ENCODE results near the gene TBCK. TPM values are rescaled to one million over a fixed set of nuclear protein-coding genes. Genes with fewer than 3 reads are reported as not detected.

TBCK gene
- total RNA-seq, 1 experiment from 2014 or later, result 25.5 TPM

DNA sequence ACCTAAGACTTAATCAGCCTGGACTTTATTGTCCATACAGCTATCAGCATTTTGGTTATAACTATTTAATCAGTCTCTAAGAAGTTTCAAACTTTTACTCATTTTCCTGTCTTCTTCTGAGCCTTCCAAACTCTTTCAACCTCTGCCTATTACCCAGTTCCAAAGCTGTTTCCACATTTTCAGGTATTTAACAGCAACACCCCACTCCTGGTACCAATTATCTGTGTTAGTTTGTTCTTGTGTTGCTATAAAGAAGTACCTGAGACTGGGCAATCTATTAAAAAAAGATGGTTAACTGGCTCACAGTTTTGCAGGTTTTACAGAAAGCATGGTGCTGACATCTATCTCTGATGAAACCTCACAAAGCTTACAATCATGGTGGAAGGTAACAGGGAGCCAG, 225.2 kb downstream of the TBCK start:
- H3K9me3 ChIP-seq (ENCODE audit: low read depth, low read length, poor library complexity, severe bottlenecking), result peaks cover 14% of the 10 kb centered on the region
- ChIA-PET POLR2A (ENCODE audit: low non-redundant PET) (no interaction called here), CTCF (no interaction called here)
- intact Hi-C loops (cut with micrococcal nuclease; ENCODE audit: unreplicated experiment), result no loop called here
- TF ChIP-seq CTCF (conservative IDR thresholded peaks at IDR 0.05; ENCODE audit: low read depth, low read length), result no peak
- TF ChIP-seq EZH2 (IDR thresholded peaks at IDR 0.05; ENCODE audit: borderline replicate concordance, low read depth, low read length, poor library complexity, severe bottlenecking), result no peak
- H3K4me3 ChIP-seq (ENCODE audit: low read depth, low read length, poor library complexity, severe bottlenecking), result no peak overlapping the region
- no TSS peak for BruUV-seq (replicated peaks)
- no peak for DNase-seq (ENCODE audit: low spot score)
- H3K27me3 ChIP-seq (replicated peaks; ENCODE audit: insufficient read depth, low read depth, low read length, poor library complexity), result no peaks in the 10 kb centered on the region
- no peaks in the 10 kb centered on the region for H3K4me1 ChIP-seq (ENCODE audit: insufficient read depth, low read length, poor library complexity, severe bottlenecking)
- H3K36me3 ChIP-seq (ENCODE audit: insufficient read depth, low read length, poor library complexity, severe bottlenecking), result no peaks in the 10 kb centered on the region
- no peak overlapping the region for H3K27ac ChIP-seq (ENCODE audit: low read depth, low read length, poor library complexity, severe bottlenecking)

DNA sequence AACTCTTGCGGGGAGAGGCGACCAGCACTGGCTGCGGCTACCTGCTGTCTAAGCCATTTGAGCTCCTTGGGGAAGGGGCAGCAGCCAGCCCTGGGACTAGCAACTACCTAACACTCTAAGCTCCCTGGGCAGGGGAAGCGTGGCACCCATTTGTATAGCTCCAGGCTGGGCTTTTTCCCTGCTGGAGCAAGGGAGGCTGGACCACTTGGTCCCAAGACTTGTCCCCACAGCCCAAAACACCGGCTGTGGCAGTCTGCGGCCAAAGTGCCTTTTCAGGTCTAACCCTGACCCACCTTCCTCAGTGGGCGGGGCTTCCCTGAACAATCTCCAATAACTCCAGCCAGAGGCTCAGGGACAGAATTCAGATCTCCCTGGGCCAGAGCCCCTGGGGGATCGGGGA, 232.9 kb downstream of the TBCK start:
- intact Hi-C loops (cut with micrococcal nuclease; ENCODE audit: unreplicated experiment), result no loop called here
- H3K36me3 ChIP-seq (ENCODE audit: insufficient read depth, low read length, poor library complexity, severe bottlenecking), result no peaks in the 10 kb centered on the region
- H3K4me1 ChIP-seq (ENCODE audit: insufficient read depth, low read length, poor library complexity, severe bottlenecking), result no peaks in the 10 kb centered on the region
- POLR2A ChIA-PET (ENCODE audit: low non-redundant PET), result no interaction called here
- no peak for TF ChIP-seq CTCF (conservative IDR thresholded peaks at IDR 0.05; ENCODE audit: low read depth, low read length)
- TF ChIP-seq EZH2 (IDR thresholded peaks at IDR 0.05; ENCODE audit: borderline replicate concordance, low read depth, low read length, poor library complexity, severe bottlenecking), result no peak
- peaks cover 6% of the 10 kb centered on the region for H3K9me3 ChIP-seq (ENCODE audit: low read depth, low read length, poor library complexity, severe bottlenecking)
- H3K27me3 ChIP-seq (replicated peaks; ENCODE audit: insufficient read depth, low read depth, low read length, poor library complexity), result no peaks in the 10 kb centered on the region
- CTCF ChIA-PET, result no interaction called here
- no TSS peak for BruUV-seq (replicated peaks)
- DNase-seq (ENCODE audit: low spot score), result no peak
- no peak overlapping the region for H3K4me3 ChIP-seq (ENCODE audit: low read depth, low read length, poor library complexity, severe bottlenecking)
- H3K27ac ChIP-seq (ENCODE audit: low read depth, low read length, poor library complexity, severe bottlenecking), result no peak overlapping the region

GRCh38 chr4:106080376-106080775, 235.6 kb downstream of the TBCK start:
- intact Hi-C loops (cut with micrococcal nuclease; ENCODE audit: unreplicated experiment), result no loop called here
- Histone ChIP-seq H3K36me3 (ENCODE audit: insufficient read depth, low read length, poor library complexity, severe bottlenecking) (no peaks in the 10 kb centered on the region), H3K9me3 (ENCODE audit: low read depth, low read length, poor library complexity, severe bottlenecking) (peaks cover 4% of the 10 kb centered on the region), H3K27me3 (replicated peaks; ENCODE audit: insufficient read depth, low read depth, low read length, poor library complexity) (no peaks in the 10 kb centered on the region), H3K27ac (ENCODE audit: low read depth, low read length, poor library complexity, severe bottlenecking) (no peak overlapping the region), H3K4me3 (ENCODE audit: low read depth, low read length, poor library complexity, severe bottlenecking) (no peak overlapping the region), H3K4me1 (ENCODE audit: insufficient read depth, low read length, poor library complexity, severe bottlenecking) (no peaks in the 10 kb centered on the region)
- DNase-seq (ENCODE audit: low spot score), result peak; percentile 22
- POLR2A ChIA-PET (ENCODE audit: low non-redundant PET), result no interaction called here
- TF ChIP-seq EZH2 (IDR thresholded peaks at IDR 0.05; ENCODE audit: borderline replicate concordance, low read depth, low read length, poor library complexity, severe bottlenecking) (no peak), CTCF (conservative IDR thresholded peaks at IDR 0.05; ENCODE audit: low read depth, low read length) (no peak)
- BruUV-seq (replicated peaks), result no TSS peak
- CTCF ChIA-PET, result no interaction called here

All from A673 (cell line).